Fibroblast of upper back skin (primary cell): Measurements from ENCODE around the gene RHOBTB1.

Source experiments
- DNase-seq: peaks from one replicate; pipeline ENCODE4 v3.0.0-alpha.2; 2013

The RHOBTB1 gene

GRCh38 chr10:60903096-60903495 lies 40.9 kb downstream of the RHOBTB1 start:
- no peak for DNase-seq

GRCh38 chr10:60901561-60902235 lies 42.3 kb downstream of the RHOBTB1 start:
- DNase-seq: no peak

GRCh38 chr10:60899266-60899665 lies 44.7 kb downstream of the RHOBTB1 start:
- DNase-seq: no peak

GRCh38 chr10:60898321-60898720 lies 45.7 kb downstream of the RHOBTB1 start:
- DNase-seq: peak; percentile 57

- no peak for DNase-seq
Measured at GRCh38 chr10:60896810-60897209, 47.2 kb downstream of the RHOBTB1 start.

- DNase-seq: peak; percentile 80
Measured at GRCh38 chr10:60896033-60896432, 48.0 kb downstream of the RHOBTB1 start.

- DNase-seq: no peak
Measured at GRCh38 chr10:60894786-60895185, 49.2 kb downstream of the RHOBTB1 start.

- no peak for DNase-seq
Measured at GRCh38 chr10:60893231-60893630, 50.8 kb downstream of the RHOBTB1 start.

- DNase-seq: no peak
Measured at GRCh38 chr10:60892571-60892970, 51.4 kb downstream of the RHOBTB1 start.

GRCh38 chr10:60890811-60891210 lies 53.2 kb downstream of the RHOBTB1 start:
- DNase-seq: no peak

GRCh38 chr10:60883187-60883586 lies 60.8 kb downstream of the RHOBTB1 start:
- peak; percentile 29 for DNase-seq

GRCh38 chr10:60878224-60878623 lies 65.8 kb downstream of the RHOBTB1 start:
- DNase-seq: no peak

GRCh38 chr10:60877777-60878120 lies 66.2 kb downstream of the RHOBTB1 start:
- DNase-seq: no peak

GRCh38 chr10:60877061-60877776 lies 66.8 kb downstream of the RHOBTB1 start:
- no peak for DNase-seq

GRCh38 chr10:60873758-60874157 lies 70.2 kb downstream of the RHOBTB1 start:
- no peak for DNase-seq

- DNase-seq: no peak
Measured at GRCh38 chr10:60872451-60872850, 71.5 kb downstream of the RHOBTB1 start.

GRCh38 chr10:60871215-60871614 lies 72.8 kb downstream of the RHOBTB1 start:
- DNase-seq: no peak

- DNase-seq: no peak
Measured at GRCh38 chr10:60870803-60871202, 73.2 kb downstream of the RHOBTB1 start.

- DNase-seq: no peak
Measured at GRCh38 chr10:60870416-60870728, 73.6 kb downstream of the RHOBTB1 start.

- DNase-seq: no peak
Measured at GRCh38 chr10:60869652-60870415, 74.2 kb downstream of the RHOBTB1 start.

- no peak for DNase-seq
Measured at GRCh38 chr10:60868946-60869345, 75.0 kb downstream of the RHOBTB1 start.

GRCh38 chr10:60865198-60865783 lies 78.7 kb downstream of the RHOBTB1 start:
- no peak for DNase-seq

- no peak for DNase-seq
Measured at GRCh38 chr10:60863796-60864195, 80.2 kb downstream of the RHOBTB1 start.

GRCh38 chr10:60862517-60862916 lies 81.5 kb downstream of the RHOBTB1 start:
- DNase-seq: no peak
